ENCODE measurements around the gene RTN1. TPM values are rescaled to one million over a fixed set of nuclear protein-coding genes. Genes with fewer than 3 reads are reported as not detected.

RTN1 gene
- total RNA-seq, 6 donors from 2014 or later = 6.3 to 15.6 (median 10.7) TPM

DNA sequence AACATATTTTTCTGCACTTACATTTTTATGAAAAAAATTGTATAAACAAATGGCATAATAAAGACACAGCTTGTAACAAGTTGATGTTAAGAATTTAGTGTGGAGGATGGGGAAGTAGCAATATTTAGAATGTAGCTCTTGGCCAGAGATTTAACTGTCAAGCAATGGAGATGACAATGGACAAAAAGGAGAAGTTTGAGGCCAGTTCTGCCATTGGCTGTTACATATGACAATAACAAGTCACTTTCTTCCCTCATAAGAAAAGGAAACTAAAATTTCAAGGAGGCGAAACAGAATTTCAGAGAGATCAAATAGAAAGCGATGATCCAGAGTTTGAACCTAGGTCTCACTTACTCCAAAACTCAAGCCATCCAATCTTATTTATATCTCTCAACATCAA is 171.1 kb downstream of the RTN1 start:
- no peaks in the 10 kb centered on the region for H3K27me3 ChIP-seq
- DNase-seq = no peak
- H3K36me3 ChIP-seq = no peaks in the 10 kb centered on the region
- WGBS, 2 donors = 73 to 88% methylated on average over 2 of the region's 2 CpGs
- no peak overlapping the region for H3K4me3 ChIP-seq
- TF ChIP-seq EP300 (IDR thresholded peaks at IDR 0.05) (no peak), POLR2A (IDR thresholded peaks at IDR 0.05) (no peak), POLR2AphosphoS5 (IDR thresholded peaks at IDR 0.05) (no peak)
- TF ChIP-seq, protein P1, sequence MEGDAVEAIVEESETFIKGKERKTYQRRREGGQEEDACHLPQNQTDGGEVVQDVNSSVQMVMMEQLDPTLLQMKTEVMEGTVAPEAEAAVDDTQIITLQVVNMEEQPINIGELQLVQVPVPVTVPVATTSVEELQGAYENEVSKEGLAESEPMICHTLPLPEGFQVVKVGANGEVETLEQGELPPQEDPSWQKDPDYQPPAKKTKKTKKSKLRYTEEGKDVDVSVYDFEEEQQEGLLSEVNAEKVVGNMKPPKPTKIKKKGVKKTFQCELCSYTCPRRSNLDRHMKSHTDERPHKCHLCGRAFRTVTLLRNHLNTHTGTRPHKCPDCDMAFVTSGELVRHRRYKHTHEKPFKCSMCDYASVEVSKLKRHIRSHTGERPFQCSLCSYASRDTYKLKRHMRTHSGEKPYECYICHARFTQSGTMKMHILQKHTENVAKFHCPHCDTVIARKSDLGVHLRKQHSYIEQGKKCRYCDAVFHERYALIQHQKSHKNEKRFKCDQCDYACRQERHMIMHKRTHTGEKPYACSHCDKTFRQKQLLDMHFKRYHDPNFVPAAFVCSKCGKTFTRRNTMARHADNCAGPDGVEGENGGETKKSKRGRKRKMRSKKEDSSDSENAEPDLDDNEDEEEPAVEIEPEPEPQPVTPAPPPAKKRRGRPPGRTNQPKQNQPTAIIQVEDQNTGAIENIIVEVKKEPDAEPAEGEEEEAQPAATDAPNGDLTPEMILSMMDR (IDR thresholded peaks at IDR 0.05) = no peak
- peak in 1 of 2 donors; percentile 67 for ATAC-seq (ENCODE audit: low FRiP score in 2 of 2)
- no peak overlapping the region for H3K27ac ChIP-seq
- peaks cover 0 to 10% (median 0%) of the 10 kb centered on the region in 4 donors for H3K4me1 ChIP-seq
- H3K9me3 ChIP-seq = no peaks in the 10 kb centered on the region

DNA sequence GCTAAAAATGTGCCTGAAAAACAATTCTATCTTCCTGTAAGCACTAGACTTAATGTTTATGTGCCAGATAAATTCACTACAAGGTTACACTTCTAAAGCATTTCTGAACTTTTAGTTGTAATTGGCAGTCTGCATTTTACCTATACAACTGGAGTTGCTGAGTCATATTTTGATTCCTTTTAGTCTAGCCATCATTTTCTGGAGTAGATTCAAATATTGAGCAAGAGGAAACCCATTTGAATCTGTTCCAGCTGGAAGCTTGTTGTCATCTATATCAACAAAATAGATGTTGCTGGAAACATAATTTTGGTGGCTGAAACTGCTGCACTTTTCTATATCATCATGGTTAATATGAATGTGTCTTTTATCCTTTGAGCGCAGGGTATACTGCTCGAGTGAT is 171.8 kb downstream of the RTN1 start:
- 77 to 85% methylated on average over 2 of the region's 2 CpGs for WGBS, 2 donors
- ATAC-seq (ENCODE audit: low FRiP score in 2 of 2) (no peak), DNase-seq (no peak)
- Histone ChIP-seq H3K4me3 (no peak overlapping the region), H3K27me3 (no peaks in the 10 kb centered on the region), H3K27ac (no peak overlapping the region), H3K4me1 (peaks cover 0 to 6% (median 0%) of the 10 kb centered on the region in 4 donors), H3K9me3 (no peaks in the 10 kb centered on the region), H3K36me3 (no peaks in the 10 kb centered on the region)
- TF ChIP-seq EP300 (IDR thresholded peaks at IDR 0.05) (no peak), POLR2AphosphoS5 (IDR thresholded peaks at IDR 0.05) (no peak), POLR2A (IDR thresholded peaks at IDR 0.05) (no peak)
- TF ChIP-seq, protein P1 (IDR thresholded peaks at IDR 0.05) = no peak

DNA sequence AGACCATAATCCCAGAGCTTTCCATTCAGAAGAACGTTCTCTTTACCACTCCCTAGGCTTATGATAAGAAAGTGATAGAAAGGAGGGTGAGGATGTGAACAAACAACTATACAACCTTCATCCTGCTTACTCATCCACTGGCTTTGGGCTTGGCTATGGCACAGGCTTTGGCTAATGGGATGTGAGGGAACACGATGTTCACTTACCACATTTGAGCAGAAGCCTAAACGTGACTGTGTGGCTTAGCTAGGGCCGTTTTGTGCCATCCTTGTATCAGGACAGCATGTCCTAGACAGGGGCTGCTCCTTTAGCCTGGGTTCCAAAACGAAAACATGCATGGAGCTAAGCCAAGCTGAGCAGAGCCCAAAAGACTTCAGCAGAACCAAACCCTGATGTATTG is 175.4 kb downstream of the RTN1 start:
- Histone ChIP-seq H3K4me3 (no peak overlapping the region), H3K27ac (no peak overlapping the region), H3K4me1 (peaks cover 0 to 6% (median 0%) of the 10 kb centered on the region in 4 donors), H3K27me3 (no peaks in the 10 kb centered on the region), H3K9me3 (no peaks in the 10 kb centered on the region), H3K36me3 (no peaks in the 10 kb centered on the region)
- TF ChIP-seq EP300 (IDR thresholded peaks at IDR 0.05) = peak in 1 of 4 donors; percentile 68
- TF ChIP-seq POLR2A (IDR thresholded peaks at IDR 0.05) = no peak
- no peak for TF ChIP-seq POLR2AphosphoS5 (IDR thresholded peaks at IDR 0.05)
- TF ChIP-seq, protein P1 (IDR thresholded peaks at IDR 0.05) = no peak
- WGBS, 2 donors = 58 to 72% methylated on average over 2 to 5 of the region's 5 CpGs
- ATAC-seq (ENCODE audit: low FRiP score in 2 of 2) = peak in 1 of 2 donors; percentile 40
- DNase-seq = no peak

DNA sequence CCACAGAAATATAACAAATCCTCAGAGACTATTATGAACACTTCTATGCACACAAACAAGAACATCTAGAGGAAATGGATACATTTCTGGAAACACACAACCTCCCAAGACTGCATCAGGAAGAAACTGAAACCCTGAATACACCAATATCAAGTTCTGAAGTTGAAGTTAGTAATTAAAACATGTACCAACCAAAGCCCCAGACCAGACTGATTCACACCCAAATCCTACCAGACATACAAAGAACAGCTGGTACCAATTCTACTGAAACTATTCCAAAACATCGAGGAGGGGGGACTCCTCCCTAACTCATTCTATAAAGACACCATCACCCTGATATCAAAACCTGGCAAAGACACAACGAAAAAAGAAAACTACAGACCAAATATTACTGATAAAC is 179.3 kb downstream of the RTN1 start:
- ATAC-seq (ENCODE audit: low FRiP score in 2 of 2) (no peak), DNase-seq (no peak)
- Histone ChIP-seq H3K4me3 (no peak overlapping the region), H3K27me3 (no peaks in the 10 kb centered on the region), H3K9me3 (no peaks in the 10 kb centered on the region), H3K4me1 (no peaks in the 10 kb centered on the region), H3K27ac (no peak overlapping the region), H3K36me3 (no peaks in the 10 kb centered on the region)
- 31 to 74% methylated on average over 2 of the region's 2 CpGs for WGBS, 2 donors
- TF ChIP-seq POLR2A (IDR thresholded peaks at IDR 0.05) (no peak), POLR2AphosphoS5 (IDR thresholded peaks at IDR 0.05) (no peak), EP300 (IDR thresholded peaks at IDR 0.05) (no peak)
- TF ChIP-seq, protein P1 (IDR thresholded peaks at IDR 0.05) = no peak

DNA sequence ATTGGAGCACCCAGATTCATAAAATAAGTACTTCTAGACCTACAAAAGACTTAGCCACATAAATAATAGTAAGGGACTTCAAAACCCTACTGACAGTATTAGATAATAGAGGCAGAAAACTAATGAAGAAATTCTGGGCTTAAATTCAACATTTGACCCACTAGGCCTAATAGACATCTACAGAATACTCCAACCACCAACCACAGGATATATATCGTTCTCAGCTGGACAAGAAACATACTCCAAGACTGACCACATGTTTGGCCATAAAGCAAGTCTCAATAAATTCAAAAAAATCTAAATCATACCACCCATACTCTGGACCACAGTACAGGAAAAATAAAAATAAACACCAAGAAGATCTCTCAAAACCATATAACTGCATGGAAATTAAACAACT is 180.2 kb downstream of the RTN1 start:
- no peak overlapping the region for H3K27ac ChIP-seq
- TF ChIP-seq POLR2AphosphoS5 (IDR thresholded peaks at IDR 0.05) = no peak
- TF ChIP-seq, protein P1 (IDR thresholded peaks at IDR 0.05) = no peak
- no peak for TF ChIP-seq EP300 (IDR thresholded peaks at IDR 0.05)
- TF ChIP-seq POLR2A (IDR thresholded peaks at IDR 0.05) = no peak
- H3K27me3 ChIP-seq = no peaks in the 10 kb centered on the region
- H3K4me3 ChIP-seq = no peak overlapping the region
- ATAC-seq (ENCODE audit: low FRiP score in 2 of 2) (no peak), DNase-seq (no peak)
- H3K36me3 ChIP-seq = no peaks in the 10 kb centered on the region
- WGBS, 2 donors = 0 to 77% methylated on average over 1 of the region's 1 CpG
- no peaks in the 10 kb centered on the region for H3K9me3 ChIP-seq
- H3K4me1 ChIP-seq = no peaks in the 10 kb centered on the region

Data from upper lobe of left lung (tissue), 6 donors.